Measurements from ENCODE around the gene FERD3L.

The FERD3L gene

DNA sequence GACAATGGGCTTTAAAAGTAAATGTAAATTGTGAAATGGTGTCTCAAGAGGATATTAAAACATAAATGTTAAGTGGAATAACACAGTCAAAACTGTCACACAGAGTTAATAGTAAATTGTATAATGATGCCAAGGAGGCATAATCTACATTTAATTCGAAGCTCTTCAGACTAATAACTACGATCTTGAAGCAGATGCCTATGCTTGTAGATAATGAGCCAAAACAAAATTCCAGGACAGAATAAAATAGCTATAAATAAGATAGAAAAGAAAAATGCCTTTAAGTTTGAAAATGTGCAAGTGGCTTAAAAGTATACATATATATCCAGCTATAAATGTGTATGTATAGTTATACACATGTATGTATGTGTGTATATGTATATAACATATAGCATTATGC is 45.3 kb downstream of the FERD3L start:
- DNase-seq (ENCODE audit: low spot score) = no peak

GRCh38 chr7:19099194-19099593 is 46.0 kb downstream of the FERD3L start:
- no peak for DNase-seq (ENCODE audit: low spot score)

- DNase-seq (ENCODE audit: low spot score) = no peak
These were observed 46.7 kb downstream of the FERD3L start for GRCh38 chr7:19098510-19098909.

DNA sequence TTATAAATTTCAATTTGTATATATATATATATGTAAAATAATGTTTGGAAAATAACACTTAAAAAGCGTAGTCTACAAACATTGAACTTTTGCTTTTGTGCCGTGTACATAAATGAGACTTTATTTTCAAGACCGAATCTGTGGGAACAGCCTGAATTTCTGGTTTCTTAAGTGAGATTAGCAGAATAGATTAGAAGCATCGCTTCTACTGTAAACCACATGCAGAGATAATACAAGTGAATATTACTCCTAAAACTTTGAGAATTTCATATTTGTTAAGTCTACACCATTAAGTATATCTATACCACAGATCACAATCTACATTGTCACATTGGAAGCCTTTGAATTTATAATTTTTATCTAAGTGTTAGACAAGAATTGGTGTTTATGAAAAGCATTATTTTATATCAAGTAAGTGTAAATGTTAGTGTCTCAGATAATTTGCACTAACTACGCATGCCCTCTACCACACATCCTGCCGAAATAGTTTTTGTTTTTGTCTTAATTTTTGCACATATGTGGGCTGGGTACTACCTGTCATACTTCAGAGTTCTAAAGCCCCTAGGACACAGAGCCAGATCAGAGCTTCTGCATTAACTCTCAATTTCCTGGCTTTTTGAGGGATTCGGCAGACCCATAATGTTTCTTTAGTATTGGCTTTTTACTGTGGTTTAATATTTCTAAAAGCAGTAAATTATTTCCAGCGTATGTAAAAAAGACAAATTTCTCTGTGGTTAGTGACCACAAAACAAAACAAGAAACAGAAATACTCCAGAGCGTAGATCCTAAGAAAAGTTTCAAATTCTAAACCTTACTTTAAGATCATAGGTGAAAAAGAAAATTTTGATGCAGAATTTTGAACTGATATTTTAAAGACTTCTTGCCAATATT is 47.8 kb downstream of the FERD3L start:
- DNase-seq (ENCODE audit: low spot score) = no peak

- no peak for DNase-seq (ENCODE audit: low spot score)
These were observed 49.8 kb downstream of the FERD3L start for GRCh38 chr7:19095353-19095860.

Data from GM03348 (cell line).